NCI-H1048 (cell line): ENCODE data around the gene PRR23C.
"Not testable (repeated sequence)": the region's sequence is repeated elsewhere in the genome, so short reads cannot be mapped to it uniquely, and the experiment has no call there.

Experiments used
- DNase-seq: peaks from one replicate; lab custom pipeline; 2025; lab: John Stamatoyannopoulos, UW

The PRR23C gene

DNA sequence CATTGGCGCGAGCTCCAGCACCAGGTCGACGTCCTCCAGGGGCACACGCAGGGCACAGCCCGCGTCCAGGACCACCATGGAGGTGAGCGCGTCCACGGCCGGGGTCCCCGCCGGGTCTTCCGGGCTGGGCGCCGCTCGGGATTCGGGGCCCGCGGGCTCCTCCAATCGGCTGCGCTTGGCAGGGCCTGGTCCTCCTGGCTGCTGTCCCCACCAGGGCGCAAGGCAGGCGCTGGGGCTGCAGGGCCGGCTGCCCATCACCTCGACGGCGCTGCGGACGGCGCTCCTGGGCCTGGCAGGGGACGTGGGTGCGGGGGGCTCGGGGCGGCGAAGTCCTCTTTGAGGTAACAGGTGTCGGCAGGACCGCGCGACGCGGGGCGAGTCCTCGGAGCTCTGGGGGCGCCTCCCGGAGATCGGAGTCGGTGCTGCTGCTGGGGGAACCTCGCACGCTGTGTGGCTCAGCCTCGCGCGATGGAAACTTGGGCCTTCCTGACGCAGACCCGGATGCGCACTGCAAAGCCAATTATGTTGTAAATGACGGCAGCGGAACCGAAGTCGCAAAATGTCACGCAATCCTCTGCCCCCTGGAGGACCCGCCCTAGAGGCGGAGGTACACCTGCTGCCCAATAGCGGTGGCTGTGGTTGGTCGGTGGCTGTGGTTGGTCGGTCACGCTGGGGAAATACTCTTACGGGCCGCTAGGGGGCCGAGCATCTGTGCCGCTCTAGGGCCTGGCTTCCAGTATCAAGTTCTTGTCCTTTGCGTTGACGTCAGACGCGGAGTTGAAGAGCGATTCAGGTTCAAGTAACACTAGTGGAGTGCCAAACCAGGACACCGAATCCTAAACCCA is at the start of gene PRR23C:
TSS of gene PRR23C (minus strand) at position 527 of the 845 bp plus-strand sequence. CDS start at position 255, 272 bp downstream.
- no peak for DNase-seq

DNA sequence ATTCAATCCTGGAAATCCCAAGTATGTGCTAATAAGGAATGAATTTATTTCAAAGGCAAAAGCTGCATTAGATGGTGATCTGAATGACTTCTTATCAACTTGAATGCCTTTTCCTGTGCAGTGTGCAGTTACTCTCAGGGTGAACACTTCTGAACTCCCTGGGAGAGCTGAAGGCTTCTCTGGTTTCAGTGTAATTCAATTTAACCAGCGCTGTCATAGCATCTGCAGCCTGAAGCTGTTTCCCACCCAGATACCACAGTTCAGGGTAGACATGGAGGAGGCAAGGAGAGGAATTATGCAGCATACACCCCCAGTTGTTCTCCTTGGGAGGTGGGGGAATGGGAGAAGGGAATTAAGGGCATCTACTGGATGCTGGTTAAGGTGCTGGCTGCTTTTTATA is 49.1 kb upstream of the PRR23C start:
- no peak for DNase-seq

DNA sequence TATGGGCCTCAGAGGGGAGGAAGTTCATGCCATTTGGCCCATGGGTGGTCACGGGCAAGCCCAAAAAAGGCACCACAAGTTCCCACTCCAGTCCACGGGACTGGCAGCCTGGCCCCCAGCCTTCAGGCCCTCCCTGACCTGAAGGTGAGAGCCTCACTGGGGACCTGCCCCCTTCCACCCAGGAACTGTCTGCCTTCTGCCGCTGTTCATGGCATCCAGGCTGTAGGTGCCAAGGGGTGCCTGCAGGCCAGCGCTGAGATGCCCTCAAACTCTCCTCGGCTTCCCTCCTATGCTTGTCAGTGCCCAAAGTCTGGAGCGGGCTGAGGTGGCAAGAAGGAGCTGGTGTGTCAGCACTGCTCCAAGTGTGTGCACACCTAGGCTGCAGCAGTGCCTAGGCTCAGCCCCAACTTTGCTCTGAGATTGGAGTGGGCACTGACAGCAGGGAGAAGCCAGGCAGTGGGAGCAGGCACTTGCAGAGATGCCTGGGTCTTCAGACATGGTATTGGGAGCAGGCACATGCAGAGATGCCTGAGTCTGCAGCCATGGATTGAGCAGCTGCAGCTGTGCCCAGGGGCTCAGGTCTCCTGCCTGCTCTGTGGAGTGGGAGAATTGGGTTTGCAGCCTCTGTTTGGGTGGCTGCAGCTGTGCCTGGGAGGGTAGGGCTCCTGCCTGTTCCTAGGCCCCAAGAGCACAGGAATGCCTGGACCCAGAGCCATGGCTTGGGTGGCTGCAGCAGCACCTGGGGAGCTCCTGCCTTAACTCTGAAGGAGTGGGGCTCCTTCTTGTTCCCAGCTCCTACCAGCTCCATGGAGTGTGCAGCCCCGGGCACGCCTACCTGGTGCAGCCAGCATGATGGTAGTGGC is 44.0 kb upstream of the PRR23C start:
- no peak for DNase-seq

DNA sequence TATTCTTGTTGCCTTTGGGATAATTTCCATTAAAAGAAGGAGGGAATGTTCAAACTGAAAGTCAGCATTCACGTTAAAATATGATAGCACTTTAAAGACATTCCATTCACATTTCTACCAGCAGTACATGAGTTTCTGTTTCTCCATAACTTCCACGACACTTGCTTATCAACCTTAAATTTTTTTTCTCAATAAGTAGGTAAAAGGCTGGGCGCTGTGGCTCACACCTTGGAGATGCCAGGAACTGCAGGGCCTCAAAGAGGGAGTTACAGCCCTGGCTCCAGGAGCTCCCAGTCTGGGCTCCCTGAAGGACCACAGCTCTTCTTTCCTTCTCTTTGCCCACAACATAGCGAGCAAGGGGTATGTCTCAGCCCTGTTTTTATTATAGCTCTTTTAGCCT is 42.9 kb upstream of the PRR23C start:
- no peak for DNase-seq

DNA sequence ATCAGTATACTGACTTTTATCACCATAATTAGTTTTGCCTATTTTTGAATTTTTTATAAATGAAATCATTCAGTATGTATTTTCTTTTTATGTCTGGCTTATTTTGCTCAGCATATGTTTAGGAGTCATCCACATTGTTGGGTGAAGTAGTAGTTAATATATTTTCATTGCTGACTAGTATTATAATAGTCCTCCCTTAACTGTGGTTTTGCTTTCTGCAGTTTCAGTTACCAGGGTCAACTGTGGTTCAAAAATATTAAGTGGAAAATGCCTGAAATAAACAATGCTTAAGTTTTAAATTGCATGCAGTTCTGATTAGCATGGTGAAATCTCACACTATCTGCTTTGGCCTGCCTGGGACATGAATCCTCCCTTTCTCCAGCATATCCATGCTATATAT is 39.5 kb upstream of the PRR23C start:
- no peak for DNase-seq

DNA sequence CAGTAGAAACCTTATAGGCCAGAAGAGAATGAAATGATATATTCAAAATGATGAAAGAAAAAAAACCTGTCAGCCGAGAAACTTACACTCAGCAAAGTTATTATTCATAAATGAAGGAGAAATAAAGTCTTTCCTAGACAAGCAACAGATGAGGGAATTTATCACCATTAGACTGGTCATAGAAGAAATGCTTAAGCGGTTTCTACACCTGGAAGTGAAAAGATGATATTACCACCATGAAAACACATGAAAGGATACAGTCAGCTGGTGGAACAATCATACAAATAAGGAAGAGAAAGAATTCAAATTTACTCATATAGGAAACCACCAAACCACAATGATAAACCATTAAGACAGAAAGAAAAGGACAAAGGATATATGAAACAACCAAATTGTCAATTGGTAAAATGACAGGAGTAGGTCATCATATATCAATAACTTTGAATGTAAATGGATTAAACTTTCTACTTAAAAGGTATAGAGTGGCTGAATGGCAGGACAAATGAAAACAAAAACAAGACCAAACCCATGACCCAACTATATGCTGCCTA is 29.9 kb upstream of the PRR23C start:
- no peak for DNase-seq

DNA sequence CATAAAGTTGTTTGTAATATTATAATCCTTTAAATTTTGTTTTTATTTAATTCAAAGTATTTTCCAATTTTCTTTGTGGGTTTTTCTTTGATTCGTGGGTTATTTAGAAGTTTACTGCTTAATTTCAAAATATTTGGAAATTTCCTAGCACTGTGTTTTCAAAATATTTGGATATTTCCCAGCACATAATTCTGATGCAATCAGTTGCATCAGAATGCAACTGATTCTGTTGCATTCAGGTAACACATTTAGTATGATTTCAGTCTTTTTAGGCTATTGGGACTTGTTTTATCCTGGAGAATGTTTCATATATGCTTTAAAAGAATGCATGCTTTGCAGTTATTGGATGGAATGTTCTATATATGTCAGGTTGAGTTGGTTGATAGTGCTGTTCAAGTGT is 18.2 kb upstream of the PRR23C start:
- no peak for DNase-seq

DNA sequence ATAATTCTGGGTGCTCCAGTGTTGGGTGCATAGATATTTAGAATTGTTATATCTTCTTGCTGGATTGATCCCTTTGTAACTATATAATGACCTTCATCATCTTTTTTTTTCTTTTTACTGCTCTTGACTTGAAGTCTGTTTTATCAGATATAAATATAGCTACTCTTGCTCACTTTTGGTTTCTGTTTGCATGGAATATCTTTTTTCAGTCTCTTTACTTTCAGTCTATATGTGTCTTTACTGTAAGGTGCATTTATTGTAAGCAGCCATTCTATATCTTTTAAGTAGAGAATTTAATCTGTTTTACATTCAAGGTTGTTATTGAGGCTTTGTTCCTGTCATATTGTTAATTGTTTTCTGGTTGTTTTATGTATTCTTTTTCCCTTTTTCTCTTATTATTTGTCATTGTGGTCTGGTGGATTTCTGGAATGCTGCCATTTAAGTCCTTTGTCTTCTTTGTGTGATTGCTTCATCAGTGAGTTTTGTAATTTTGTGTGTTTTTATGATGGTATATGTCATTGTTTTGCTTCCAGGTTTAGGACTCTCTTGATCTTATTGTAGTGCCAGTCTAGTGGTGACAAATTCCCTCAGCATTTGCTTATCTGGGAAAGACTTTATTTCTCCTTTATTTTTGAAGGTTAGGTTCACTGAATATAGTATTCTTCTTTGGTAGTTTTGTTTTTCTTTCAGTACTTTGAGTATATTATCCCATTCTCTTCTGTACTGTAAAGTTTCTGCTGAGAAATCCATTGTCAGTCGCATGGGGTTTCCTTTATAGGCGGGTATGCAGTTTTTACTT is 8.3 kb upstream of the PRR23C start:
- DNase-seq = no peak

DNA sequence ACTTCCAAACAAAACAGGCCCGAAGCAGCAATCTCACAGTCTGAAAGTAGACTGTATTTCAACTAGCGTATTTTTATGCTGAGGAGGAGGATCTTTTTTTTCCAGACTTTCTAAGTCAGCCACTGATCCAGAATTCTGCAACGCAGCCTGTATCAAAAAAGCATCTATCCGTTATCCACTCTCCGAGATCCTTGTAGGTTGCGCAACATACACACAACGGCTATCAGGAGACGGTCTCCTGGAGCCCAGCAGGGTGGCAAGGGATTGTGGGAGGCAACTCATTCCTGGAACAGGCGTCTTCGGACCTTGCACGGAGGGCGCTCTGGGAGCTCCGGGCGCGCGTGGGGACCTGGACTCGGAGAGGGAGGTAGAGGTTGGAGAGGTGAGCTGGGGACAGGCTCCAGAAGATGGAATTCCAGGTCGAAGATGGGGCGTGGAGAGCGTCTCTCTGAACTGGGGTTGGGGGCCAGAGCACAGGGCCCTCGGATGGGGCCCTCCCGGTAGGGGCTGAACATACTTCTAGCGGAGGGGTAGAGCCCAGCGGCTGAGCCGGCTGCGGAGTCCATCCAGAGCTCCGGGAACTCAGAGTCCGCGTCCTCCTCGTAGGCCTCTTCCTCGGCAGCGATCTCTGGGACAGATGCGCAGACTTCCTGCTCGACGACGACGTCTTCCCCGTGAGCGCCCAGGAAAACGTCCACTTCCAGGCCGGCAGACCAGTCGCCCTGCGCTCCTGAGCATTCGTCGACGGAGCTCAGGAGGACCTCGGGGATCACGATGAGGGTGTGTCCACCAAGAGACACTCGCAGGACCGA is 932 bp downstream of the PRR23C start:
- no peak for DNase-seq

GRCh38 chr3:139037478-139037877 is 7.2 kb downstream of the PRR23C start:
- no peak for DNase-seq

DNA sequence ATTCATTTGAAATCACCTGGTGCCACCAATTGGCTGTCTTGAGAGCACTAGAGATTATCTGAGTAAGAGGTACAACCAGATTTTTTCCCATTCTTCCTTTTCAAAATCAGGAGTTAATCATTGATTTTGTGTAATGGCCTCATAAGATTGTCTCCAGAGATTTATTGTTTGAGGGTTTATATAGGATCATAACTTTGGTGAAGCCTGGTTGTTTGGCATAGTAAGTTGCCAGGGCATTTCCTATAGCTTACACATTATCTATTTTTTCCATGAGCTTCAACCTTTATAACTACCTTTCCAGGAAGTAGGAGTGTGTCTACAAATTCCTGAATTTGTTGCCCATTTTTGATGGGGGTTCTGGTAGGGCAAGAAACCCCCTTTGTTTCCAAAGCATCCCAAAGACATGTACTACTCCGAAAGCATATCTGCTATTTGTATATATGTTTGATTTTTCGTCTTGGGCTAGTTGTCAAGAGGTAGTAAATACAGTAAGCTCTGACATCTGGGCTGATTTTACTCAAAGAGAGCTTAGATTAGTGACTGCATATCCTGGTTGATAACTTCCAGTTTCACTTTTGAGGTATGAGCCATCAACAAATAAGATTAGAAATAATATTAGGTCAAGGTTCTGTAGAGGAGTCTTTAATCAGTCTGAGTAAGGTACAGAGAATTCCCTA is 12.2 kb downstream of the PRR23C start:
- no peak for DNase-seq

DNA sequence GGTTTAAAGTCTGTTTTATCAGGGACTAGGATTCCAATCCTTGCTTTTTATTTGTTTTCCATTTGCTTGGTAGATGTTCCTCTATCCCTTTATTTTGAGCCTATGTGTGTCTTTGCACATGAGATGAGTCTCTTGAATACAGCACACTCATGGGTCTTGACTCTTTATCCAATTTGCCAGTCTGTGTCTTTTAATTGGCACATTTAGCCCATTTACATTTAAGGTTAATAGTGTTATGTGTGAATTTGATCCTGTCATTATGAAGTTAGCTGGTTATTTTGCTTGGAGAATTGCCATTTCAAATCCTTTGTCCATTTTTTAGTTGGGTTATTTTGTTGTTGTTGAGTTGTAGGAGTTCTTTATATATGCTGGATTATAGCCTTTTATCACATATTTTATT is 14.1 kb downstream of the PRR23C start:
- DNase-seq = not testable (repeated sequence)

DNA sequence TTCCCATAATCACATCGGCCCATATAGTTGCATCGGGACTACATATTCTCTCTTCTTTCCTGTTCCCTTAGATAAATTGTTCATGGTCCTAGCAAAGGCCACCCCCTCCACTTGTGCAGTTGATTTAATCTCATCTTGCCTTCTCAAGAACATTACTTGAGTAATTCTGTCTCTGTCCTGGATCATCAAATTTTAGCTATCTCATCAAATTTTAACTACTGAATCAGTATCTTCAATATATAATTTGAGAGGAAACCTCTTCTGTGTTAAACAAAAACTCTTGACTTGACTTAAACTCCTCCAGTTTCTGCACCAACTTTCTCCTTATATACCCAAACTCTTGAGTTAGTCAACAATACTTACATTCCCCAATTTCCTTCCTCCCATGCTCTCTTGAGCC is 19.7 kb downstream of the PRR23C start:
- no peak for DNase-seq

DNA sequence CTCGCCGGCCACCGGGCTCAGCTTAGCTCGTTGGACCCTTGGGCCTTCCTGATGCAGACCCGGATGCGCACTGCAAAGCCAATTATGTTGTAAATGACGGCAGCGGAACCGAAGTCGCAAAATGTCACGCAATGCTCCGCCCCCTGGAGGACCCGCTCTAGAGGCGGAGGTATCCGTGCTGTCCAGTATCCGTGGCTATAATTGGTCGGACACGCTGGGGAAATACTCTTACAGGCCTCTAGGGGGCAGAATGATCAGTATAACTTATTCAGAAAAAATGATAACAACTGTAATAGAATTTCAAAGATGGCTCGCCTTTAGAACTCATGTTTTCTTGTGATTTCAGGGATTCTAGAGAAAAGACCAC is 23.8 kb downstream of the PRR23C start, which contains the start of gene PRR23B:
TSS of gene PRR23B (minus strand) at position 59 of the 367 bp plus-strand sequence. CDS start 265 bp downstream, outside the sequence.
- DNase-seq = no peak

GRCh38 chr3:139020036-139020867 is 24.4 kb downstream of the PRR23C start:
- no peak for DNase-seq

DNA sequence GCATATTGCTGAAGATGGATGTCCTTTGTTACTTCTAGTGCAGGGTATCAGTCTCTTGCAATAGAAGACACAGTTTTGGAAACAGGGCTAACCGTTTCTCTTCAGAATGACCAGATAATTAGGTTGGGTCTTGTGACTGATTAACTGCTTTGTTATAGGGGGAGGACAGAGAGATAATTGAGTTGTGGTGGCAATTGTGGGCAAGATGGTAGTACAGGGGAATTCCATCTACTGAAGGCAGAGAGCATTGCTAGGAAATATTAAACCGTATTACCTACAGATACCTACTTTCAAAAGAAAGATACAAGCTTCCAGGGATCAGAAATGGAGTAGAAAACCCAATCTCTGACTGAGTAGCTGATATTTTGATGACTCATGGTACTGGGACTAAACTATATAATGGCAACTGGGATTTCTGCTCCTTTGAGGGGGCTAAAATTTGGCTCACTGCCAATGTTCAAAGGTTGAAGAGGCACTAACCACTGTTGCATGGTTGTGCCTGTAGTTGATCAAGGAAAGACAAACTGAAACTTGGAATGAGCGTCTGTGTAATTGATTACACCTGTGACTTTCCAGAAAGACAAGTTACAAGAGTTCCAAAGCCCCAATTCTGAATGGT is 28.2 kb downstream of the PRR23C start:
- DNase-seq = no peak

DNA sequence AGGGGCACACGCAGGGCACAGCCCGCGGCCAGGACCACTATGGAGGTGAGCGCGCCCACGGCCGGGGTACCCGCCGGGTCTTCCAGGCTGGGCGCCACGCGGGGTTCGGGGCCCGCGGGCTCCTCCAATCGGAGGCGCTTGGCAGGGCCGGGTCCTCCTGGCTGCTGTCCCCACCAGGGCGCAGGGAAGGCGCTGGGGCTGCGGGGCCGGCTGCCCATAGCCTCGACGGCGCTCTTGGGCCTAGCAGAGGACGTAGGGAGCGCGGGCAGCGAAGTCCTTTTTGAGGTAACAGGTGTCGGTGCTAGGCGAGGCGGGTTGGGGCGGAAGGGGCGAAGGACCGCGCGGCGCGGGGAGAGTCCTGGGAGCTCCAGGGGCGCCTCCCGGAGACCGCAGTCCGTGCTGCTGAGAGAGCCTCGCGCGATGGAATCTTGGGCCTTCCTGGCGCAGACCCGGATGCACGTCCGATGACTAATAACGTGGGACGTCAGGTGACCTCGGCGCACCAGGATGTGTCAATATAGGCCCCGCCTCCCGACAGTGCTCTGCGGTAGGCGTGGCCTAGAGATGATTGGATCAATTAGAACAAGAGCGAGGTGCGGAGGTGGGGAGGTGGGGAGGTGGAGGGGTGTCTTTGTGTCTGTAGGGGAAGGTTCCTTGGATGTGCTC is 38.5 kb downstream of the PRR23C start, which contains the start of gene PRR23A:
TSS of gene PRR23A (minus strand) at position 218 of the 666 bp plus-strand sequence. CDS start at position 218, 0 bp downstream.
- DNase-seq = no peak

DNA sequence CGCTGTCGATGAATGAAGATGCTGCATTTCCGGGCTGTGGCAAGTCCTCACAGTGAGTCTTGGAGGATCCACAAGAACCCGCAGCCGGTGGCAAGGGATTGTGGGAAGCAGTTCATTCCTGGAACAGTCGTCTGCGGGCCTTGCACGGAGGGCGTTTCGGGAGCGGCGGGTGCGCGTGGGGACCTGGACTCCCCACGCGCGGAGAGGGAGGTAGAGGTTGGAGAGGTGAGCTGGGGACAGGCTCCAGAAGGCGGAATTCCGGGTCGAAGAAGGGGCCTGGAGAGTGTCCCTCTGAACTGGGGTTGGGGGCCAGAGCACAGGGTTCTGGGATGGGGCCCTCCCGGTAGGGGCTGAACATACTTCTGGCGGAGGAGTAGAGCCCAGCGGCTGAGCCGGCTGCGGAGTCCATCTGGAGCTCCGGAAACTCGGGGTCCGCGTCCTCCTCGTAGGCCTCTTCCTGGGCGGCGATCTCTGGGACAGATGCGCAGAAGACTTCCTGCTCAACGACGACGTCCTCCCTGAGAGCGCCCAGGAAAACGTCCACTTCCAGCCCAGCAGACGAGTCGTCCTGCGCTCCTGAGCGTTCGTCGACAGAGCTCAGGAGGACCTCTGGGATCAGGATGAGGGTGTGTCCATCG is 39.2 kb downstream of the PRR23C start:
- no peak for DNase-seq
